ENCODE results near the gene CENPT.

The CENPT gene

GRCh38 chr16:67855789-67856188 is 8.3 kb upstream of the CENPT start:
- no peak overlapping the region for H3K4me3 ChIP-seq (ENCODE audit: control insufficient read depth, low read depth, low read length)
- no peak for TF ChIP-seq CTCF (IDR thresholded peaks at IDR 0.05; ENCODE audit: control insufficient read depth, insufficient read depth, low read depth, low read length, missing control alignments)
- no peak for DNase-seq (ENCODE audit: low read depth)

- DNase-seq (ENCODE audit: low read depth), result no peak
- no peak for TF ChIP-seq CTCF (IDR thresholded peaks at IDR 0.05; ENCODE audit: control insufficient read depth, insufficient read depth, low read depth, low read length, missing control alignments)
Measured at GRCh38 chr16:67853670-67854069, 6.2 kb upstream of the CENPT start.

GRCh38 chr16:67848118-67848517 is 625 bp upstream of the CENPT start:
- DNase-seq (ENCODE audit: low read depth), result no peak
- no peak for TF ChIP-seq CTCF (IDR thresholded peaks at IDR 0.05; ENCODE audit: control insufficient read depth, insufficient read depth, low read depth, low read length, missing control alignments)
- H3K4me3 ChIP-seq (ENCODE audit: control insufficient read depth, low read depth, low read length), result peak overlapping the region; percentile 88

More at GRCh38 chr16:67853670-67854069, 6.2 kb upstream of the CENPT start:
- H3K4me3 ChIP-seq (ENCODE audit: control insufficient read depth, low read depth, low read length), result no peak overlapping the region

GRCh38 chr16:67846320-67847063 is 1.0 kb downstream of the CENPT start, which contains the start of gene NUTF2:
Gene NUTF2 (plus strand): TSS chr16:67846933. CDS start chr16:67865131, 18,198 bp downstream.
- no peak for DNase-seq (ENCODE audit: low read depth)
- TF ChIP-seq CTCF (IDR thresholded peaks at IDR 0.05; ENCODE audit: control insufficient read depth, insufficient read depth, low read depth, low read length, missing control alignments), result no peak
- peak within 1 kb of the TSS; percentile 88 for H3K4me3 ChIP-seq (ENCODE audit: control insufficient read depth, low read depth, low read length)

GRCh38 chr16:67846063-67846319 is 1.5 kb downstream of the CENPT start:
- peak overlapping the region; percentile 88 for H3K4me3 ChIP-seq (ENCODE audit: control insufficient read depth, low read depth, low read length)
- no peak for DNase-seq (ENCODE audit: low read depth)
- TF ChIP-seq CTCF (IDR thresholded peaks at IDR 0.05; ENCODE audit: control insufficient read depth, insufficient read depth, low read depth, low read length, missing control alignments), result no peak

- no peak for TF ChIP-seq CTCF (IDR thresholded peaks at IDR 0.05; ENCODE audit: control insufficient read depth, insufficient read depth, low read depth, low read length, missing control alignments)
- peak overlapping the region; percentile 5; the same call in 1 of the 2 replicates for H3K4me3 ChIP-seq (ENCODE audit: control insufficient read depth, low read depth, low read length)
- no peak for DNase-seq (ENCODE audit: low read depth)
Measured at GRCh38 chr16:67845291-67846062, 2.0 kb downstream of the CENPT start.

All from AG09309 (cell line).